LNCaP clone FGC (cell line): Measurements from ENCODE around the gene LRRC10B.

Experiments
- DNase-seq: peaks from one replicate; pipeline ENCODE4 v3.0.0-alpha.2; 2011; ENCODE audit warnings: low read depth
- H3K4me3 ChIP-seq: 2 replicates; pipeline ENCODE4 v1.5.1; 2011; ENCODE audit warnings: mild to moderate bottlenecking, low read depth, low read length, control low read depth
- CTCF ChIP-seq: IDR thresholded peaks from 2 replicates; pipeline ENCODE4 v1.5.1; 2012; ENCODE audit warnings: mild to moderate bottlenecking; ENCODE audit not compliant: control insufficient read depth, insufficient read depth; ENCODE audit errors: extremely low read depth

LRRC10B gene

GRCh38 chr11:61486779-61487178 lies 21.8 kb upstream of the LRRC10B start:
- no peak for DNase-seq
- no peak for TF ChIP-seq CTCF
- H3K4me3 ChIP-seq, result no peak overlapping the region

- DNase-seq, result no peak
- TF ChIP-seq CTCF, result no peak
Observed at GRCh38 chr11:61487342-61488025, 21.1 kb upstream of the LRRC10B start.

GRCh38 chr11:61488651-61489291 lies 19.8 kb upstream of the LRRC10B start:
- H3K4me3 ChIP-seq, result peak overlapping the region; percentile 37

More at GRCh38 chr11:61487342-61488025, 21.1 kb upstream of the LRRC10B start:
- H3K4me3 ChIP-seq, result no peak overlapping the region

GRCh38 chr11:61489833-61490721 lies 18.5 kb upstream of the LRRC10B start:
- no peak for TF ChIP-seq CTCF
- H3K4me3 ChIP-seq, result peak overlapping the region; percentile 37
- peak; percentile 70 for DNase-seq

More at GRCh38 chr11:61488651-61489291, 19.8 kb upstream of the LRRC10B start:
- DNase-seq, result peak; percentile 93
- no peak for TF ChIP-seq CTCF

- no peak for TF ChIP-seq CTCF
- DNase-seq, result no peak
- H3K4me3 ChIP-seq, result no peak overlapping the region
Observed at GRCh38 chr11:61491736-61492395, 16.7 kb upstream of the LRRC10B start.

GRCh38 chr11:61494381-61494961 lies 14.1 kb upstream of the LRRC10B start:
- no peak overlapping the region for H3K4me3 ChIP-seq
- no peak for TF ChIP-seq CTCF
- no peak for DNase-seq
